HepG2 (cell line): ENCODE measurements around the gene LYZL2. TPM values are rescaled to one million over a fixed set of nuclear protein-coding genes. Genes with fewer than 3 reads are reported as not detected.

ENCODE experiments used
- ATAC-seq: fragments of 200-7000 bp; cut with Tn5 transposase; 3 replicates; pipeline ENCODE4 v1.9.1; 2020; ENCODE audit warnings: mild to moderate bottlenecking, moderate library complexity
- BruUV-seq: library from RNA; stranded (reverse); fragments of 400-500 nt; replicated peaks from 2 replicates; lab custom pipeline; 2021; lab: Mats Ljungman, UMichigan
- CTCF ChIA-PET: fragments of 300-600 bp; formaldehyde crosslinking; extraction: SDS; loops from one replicate; lab custom pipeline; 2021; ENCODE audit warnings: low total read pairs, inconsistent platforms, low intra/inter-chr PET ratio; lab: Yijun Ruan, JAX
- POLR2A ChIA-PET: fragments of 350-600 bp; sonication (Branson Sonifier 250); formaldehyde crosslinking; loops from one replicate; lab custom pipeline; 2020; ENCODE audit warnings: antibody characterized with exemption, inconsistent platforms; lab: Yijun Ruan, JAX
- DNase-seq: peaks from one replicate; pipeline ENCODE4 v3.0.0-alpha.2; 2015; ENCODE audit warnings: low spot score
- FAIRE-seq: peaks from 3 replicates; lab custom pipeline; 2011; peaks lifted over from hg19 to GRCh38; lab: Jason Lieb, UNC
- H2AFZ ChIP-seq: one replicate; pipeline ENCODE4 v1.6.1; 2011; ENCODE audit warnings: low read length, inconsistent platforms
- H3K27ac ChIP-seq: fragments of 300-600 bp; 3 replicates; pipeline ENCODE4 v1.8.0; 2011; ENCODE audit warnings: mixed run types, mild to moderate bottlenecking, mixed read lengths, low read length, inconsistent platforms; ENCODE audit not compliant: insufficient read depth; ENCODE audit errors: extremely low read length
- H3K27me3 ChIP-seq, 2 experiments: fragments of 200-600 bp in 1 of 2; 2 replicates in 1 of 2; 3 replicates in 1 of 2; pipeline versions ENCODE4 v1.6.0 to v1.8.0; 2011; ENCODE audit warnings: low read length in 2 of 2, mild to moderate bottlenecking in 2 of 2, moderate library complexity in 2 of 2, inconsistent platforms in 1 of 2; ENCODE audit not compliant: insufficient read depth in 2 of 2, control insufficient read depth in 1 of 2
- H3K36me3 ChIP-seq, 2 experiments: fragments of 200-600 bp in 1 of 2; replicated peaks in 1 of 2; 2 replicates in 1 of 2; 3 replicates in 1 of 2; pipeline versions ENCODE4 v1.5.1 to v1.8.0; 2011; ENCODE audit warnings: low read length in 2 of 2, inconsistent platforms in 1 of 2; ENCODE audit not compliant: insufficient read depth in 2 of 2, control insufficient read depth in 1 of 2
- H3K4me1 ChIP-seq: 2 replicates; pipeline ENCODE4 v1.5.1; 2012; ENCODE audit warnings: low read length, inconsistent platforms; ENCODE audit not compliant: insufficient read depth
- H3K4me2 ChIP-seq: 2 replicates; pipeline ENCODE4 v1.6.0; 2011; ENCODE audit warnings: low read depth, low read length, inconsistent platforms
- H3K4me3 ChIP-seq, 3 experiments: fragments of 200-600 bp in 1 of 3; sonication (generic), shearing (Covaris generic) in 1 of 3; replicated peaks in 1 of 3; 2 replicates each; pipeline ENCODE4 v1.5.1; 2011 to 2016; ENCODE audit warnings: low read length in 3 of 3, inconsistent platforms in 2 of 3, low read depth in 2 of 3, mild to moderate bottlenecking in 2 of 3, control low read depth in 1 of 3, mixed read lengths in 1 of 3; ENCODE audit not compliant: insufficient read depth in 1 of 3
- H3K79me2 ChIP-seq: one replicate; pipeline ENCODE4 v1.6.1; 2011; ENCODE audit warnings: low read length, inconsistent platforms; ENCODE audit not compliant: insufficient read depth
- H3K9ac ChIP-seq: 2 replicates; pipeline ENCODE4 v1.6.0; 2011; ENCODE audit warnings: mild to moderate bottlenecking, low read depth, low read length, inconsistent platforms; ENCODE audit not compliant: insufficient read depth
- H3K9me3 ChIP-seq: 2 replicates; pipeline ENCODE4 v1.5.1; 2012; ENCODE audit warnings: mild to moderate bottlenecking, low read length
- H4K20me1 ChIP-seq: 2 replicates; pipeline ENCODE4 v1.6.0; 2011; ENCODE audit warnings: inconsistent platforms, mild to moderate bottlenecking, low read length, moderate library complexity; ENCODE audit not compliant: insufficient read depth
- AKNA ChIP-seq: sonication (generic); formaldehyde crosslinking; IDR thresholded peaks from 2 replicates; pipeline ENCODE4 v1.4.0; 2020; ENCODE audit warnings: missing genetic modification reagents, borderline replicate concordance
- ATRX ChIP-seq: sonication (generic); formaldehyde crosslinking; IDR thresholded peaks from 2 replicates; pipeline ENCODE4 v1.4.0; 2020; ENCODE audit warnings: missing genetic modification reagents, borderline replicate concordance
- CREM ChIP-seq, 2 experiments: sonication (generic) in 1 of 2; formaldehyde crosslinking in 1 of 2; IDR thresholded peaks; 2 replicates each; pipeline versions ENCODE4 v1.4.0 to v1.6.1; 2016 to 2020; ENCODE audit warnings: antibody characterized with exemption in 1 of 2, mild to moderate bottlenecking in 1 of 2, missing genetic modification reagents in 1 of 2
- DBP ChIP-seq: sonication (generic); formaldehyde crosslinking; IDR thresholded peaks from 2 replicates; pipeline ENCODE4 v1.4.0; 2020; ENCODE audit warnings: missing genetic modification reagents; ENCODE audit errors: not compliant biosample characterization
- MYNN ChIP-seq: sonication (generic); formaldehyde crosslinking; IDR thresholded peaks from 2 replicates; pipeline ENCODE4 v1.4.0; 2020; ENCODE audit warnings: mild to moderate bottlenecking, low read depth, missing genetic modification reagents
- RFX5 ChIP-seq: IDR thresholded peaks from 2 replicates; pipeline ENCODE4 v1.6.1; 2011; ENCODE audit warnings: low read depth, low read length, improper control_type of control experiment
- SUZ12 ChIP-seq: fragments of 150-350 bp; IDR thresholded peaks from 2 replicates; pipeline ENCODE4 v1.6.1; 2014; ENCODE audit warnings: low read depth, low read length
- THYN1 ChIP-seq: sonication (generic); formaldehyde crosslinking; IDR thresholded peaks from 2 replicates; pipeline ENCODE4 v1.8.1; 2023; ENCODE audit warnings: low read depth, mild to moderate bottlenecking, moderate library complexity, missing genetic modification reagents, borderline replicate concordance
- ZBTB7B ChIP-seq: sonication (generic); formaldehyde crosslinking; IDR thresholded peaks from 2 replicates; pipeline ENCODE4 v1.4.0; 2020; ENCODE audit warnings: missing genetic modification reagents
- ZMYM3 ChIP-seq: sonication (generic); formaldehyde crosslinking; IDR thresholded peaks from 2 replicates; pipeline ENCODE4 v1.5.1; 2020; ENCODE audit warnings: mild to moderate bottlenecking, missing genetic modification reagents
- ZNF10 ChIP-seq: sonication (generic); formaldehyde crosslinking; IDR thresholded peaks from 2 replicates; pipeline ENCODE4 v1.4.0; 2020; ENCODE audit warnings: mild to moderate bottlenecking, low read depth, missing genetic modification reagents, borderline replicate concordance
- ZNF121 ChIP-seq: sonication (generic); formaldehyde crosslinking; IDR thresholded peaks from 2 replicates; pipeline ENCODE4 v1.5.0; 2020; ENCODE audit warnings: mild to moderate bottlenecking, missing genetic modification reagents
- ZNF331 ChIP-seq: sonication (generic); formaldehyde crosslinking; IDR thresholded peaks from 2 replicates; pipeline ENCODE4 v1.4.0; 2020; ENCODE audit warnings: missing genetic modification reagents
- ZNF441 ChIP-seq: sonication (generic); formaldehyde crosslinking; IDR thresholded peaks from 2 replicates; pipeline ENCODE4 v1.7.0; 2021; ENCODE audit warnings: missing genetic modification reagents, borderline replicate concordance
- ZNF770 ChIP-seq: sonication (generic); formaldehyde crosslinking; IDR thresholded peaks from 2 replicates; pipeline ENCODE4 v1.5.0; 2020; ENCODE audit warnings: mild to moderate bottlenecking, missing genetic modification reagents
- ZNF780A ChIP-seq: sonication (generic); formaldehyde crosslinking; IDR thresholded peaks from 2 replicates; pipeline ENCODE4 v1.8.0; 2022; ENCODE audit warnings: mild to moderate bottlenecking, missing genetic modification reagents, moderate library complexity
- ZNF841 ChIP-seq: sonication (generic); formaldehyde crosslinking; IDR thresholded peaks from 2 replicates; pipeline ENCODE4 v1.8.1; 2023; ENCODE audit warnings: missing genetic modification reagents, borderline replicate concordance
- WGBS: methylation state at CpG from one replicate; pipeline ENCODE4 v1.1.6; 2017; ENCODE audit warnings: low lambda C conversion rate; 5-methylcytosine and 5-hydroxymethylcytosine counted together
- in situ Hi-C: cut with HindIII; loops from 2 replicates; pipeline ENCODE4 v1.10.0; 2017; ENCODE audit warnings: low pct_unique_long_range_greater_than_20kb; ENCODE audit not compliant: extremely low pct_ligation_motif_present
- intact Hi-C: fragments of 100-400 bp; cut with micrococcal nuclease; formaldehyde crosslinking; loops from one replicate; pipeline ENCODE4 v1.10.0; 2022; ENCODE audit not compliant: unreplicated experiment
- polyA plus RNA-seq, 8 experiments: library from polyadenylated mRNA; depleted of rRNA in 3 of 8; stranded (reverse) in 7 of 8; unstranded in 1 of 8; fragments of >200 nt; fragmentation: Illumina TruSeq in 4 of 8; extraction: Trizol in 4 of 8; gene quantifications; 2 replicates each; pipeline versions ENCODE4 v1.2.1 to v1.2.3, GENCODE V29; 2011 to 2016; ENCODE audit warnings: low read depth in 4 of 8, missing spikeins in 1 of 8, mixed read lengths in 1 of 8; ENCODE audit not compliant: insufficient read depth in 1 of 8
- total RNA-seq, 5 experiments: library from RNA; depleted of rRNA; stranded (reverse); fragments of >200 nt; fragmentation: Illumina TruSeq; extraction: Trizol; gene quantifications; 2 replicates each; pipeline ENCODE4 v1.2.3, GENCODE V29; 2016; ENCODE audit warnings: low read depth in 1 of 5

The LYZL2 gene
- total and polyA plus RNA-seq, 2 of the 13 experiments (the other 11 are each of a cell fraction or from before 2014, with no cell fraction given), result 0.20 to 0.63 TPM

- TF ChIP-seq ZNF10 (CRISPR knock-in tag), result no peak
- peak; percentile 81; the same call in 1 of the 2 replicates for TF ChIP-seq ZNF121 (CRISPR knock-in tag)
- TF ChIP-seq SUZ12, result no peak
- TF ChIP-seq CREM (IDR thresholded peaks at IDR 0.05), result no peak
- TF ChIP-seq CREM (CRISPR knock-in tag; IDR thresholded peaks at IDR 0.05), result no peak
- TF ChIP-seq AKNA (CRISPR knock-in tag), result no peak
- no peak for TF ChIP-seq ZNF331 (CRISPR knock-in tag)
- no peak for TF ChIP-seq ZNF780A
- TF ChIP-seq ZMYM3 (CRISPR knock-in tag), result peak; percentile 29; the same call in 1 of the 2 replicates
- TF ChIP-seq DBP, result no peak
- no peak for TF ChIP-seq ZNF841 (CRISPR knock-in tag)
- no peak for TF ChIP-seq THYN1 (CRISPR knock-in tag)
- no peak for TF ChIP-seq RFX5
- TF ChIP-seq ZBTB7B (CRISPR knock-in tag), result no peak
- no peak for TF ChIP-seq ATRX
- no peak for TF ChIP-seq MYNN (CRISPR knock-in tag)
- peak; percentile 92 for TF ChIP-seq ZNF770
- no peak for TF ChIP-seq ZNF441 (CRISPR knock-in tag)
- no peaks in the 10 kb centered on the region for H3K79me2 ChIP-seq
- H3K9me3 ChIP-seq, result no peaks in the 10 kb centered on the region; the same call in 1 of the 2 replicates
- H3K4me3 ChIP-seq, result no peak overlapping the region
- H3K4me1 ChIP-seq, result peaks cover 97% of the 10 kb centered on the region
- BruUV-seq, result no TSS peak
- no peaks in the 10 kb centered on the region for H3K27me3 ChIP-seq
- H2AFZ ChIP-seq, result no peak overlapping the region
- ATAC-seq (no peak), DNase-seq (no peak), FAIRE-seq (no peak)
- ChIA-PET CTCF (no interaction called here), POLR2A (interaction anchor here (1.7 kb wide), 1 partner anchor 66 kb away, joined by 6 read pairs; no protein-coding TSS in a partner anchor)
- no peak overlapping the region for H3K9ac ChIP-seq
- intact Hi-C loops (no loop called here), in situ Hi-C loops (loop anchor here (10.0 kb wide), 1 partner anchor 1293 kb away; no protein-coding TSS in a partner anchor)
- no peak overlapping the region for H3K4me2 ChIP-seq
- H4K20me1 ChIP-seq, result no peaks in the 10 kb centered on the region
- H3K36me3 ChIP-seq, result no peaks in the 10 kb centered on the region
- 67% methylated on average over 3 of the region's 6 CpGs for WGBS
- peak overlapping the region; percentile 64 for H3K27ac ChIP-seq
These were observed 21.7 kb downstream of the LYZL2 start for GRCh38 chr10:30607814-30608213.
